Uterus (tissue), 2 donors: ENCODE data around the gene MYO18B.

Experiments
- POLR2A ChIP-seq, 2 donors: fragments of 450-650 bp; IDR thresholded peaks; one replicate each; pipeline ENCODE4 v1.6.1; 2016; ENCODE audit warnings: antibody characterized with exemption in 2 of 2, mild to moderate bottlenecking in 1 of 2, moderate library complexity in 1 of 2
- TF ChIP-seq, protein P1 (sequence below), 4 experiments: fragments of 200-600 bp in 2 of 4; fragments of 450-650 bp in 2 of 4; sonication (generic) in 2 of 4; IDR thresholded peaks; one replicate each; pipeline ENCODE4 v1.5.1; 2016 to 2019; ENCODE audit warnings: antibody characterized with exemption in 4 of 4, mild to moderate bottlenecking in 2 of 4, moderate library complexity in 1 of 4

DNA sequence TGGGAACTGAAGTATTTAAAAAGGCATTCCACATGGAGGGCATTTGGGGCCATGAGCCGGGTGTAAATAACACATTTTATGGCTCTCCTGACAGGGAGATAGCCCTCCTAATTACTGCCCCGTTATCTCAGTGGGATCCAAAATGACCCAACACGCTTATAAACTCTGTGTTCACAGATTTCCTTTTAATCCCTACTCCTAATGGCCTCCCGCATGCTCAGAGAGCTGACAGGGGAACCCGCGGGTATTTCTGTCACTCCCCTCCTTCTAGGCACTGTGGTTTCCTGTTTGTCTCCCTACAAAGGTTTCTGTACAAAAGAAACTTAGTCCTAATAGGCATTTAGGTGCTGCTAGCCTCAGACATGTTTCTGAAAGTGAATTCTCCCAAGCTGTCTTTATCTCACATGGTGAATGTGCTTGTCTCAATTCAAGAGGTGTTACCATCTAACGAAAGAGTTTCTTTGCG is 224.5 kb downstream of the MYO18B start:
- no peak for TF ChIP-seq POLR2A (IDR thresholded peaks at IDR 0.05)
- TF ChIP-seq, protein P1, sequence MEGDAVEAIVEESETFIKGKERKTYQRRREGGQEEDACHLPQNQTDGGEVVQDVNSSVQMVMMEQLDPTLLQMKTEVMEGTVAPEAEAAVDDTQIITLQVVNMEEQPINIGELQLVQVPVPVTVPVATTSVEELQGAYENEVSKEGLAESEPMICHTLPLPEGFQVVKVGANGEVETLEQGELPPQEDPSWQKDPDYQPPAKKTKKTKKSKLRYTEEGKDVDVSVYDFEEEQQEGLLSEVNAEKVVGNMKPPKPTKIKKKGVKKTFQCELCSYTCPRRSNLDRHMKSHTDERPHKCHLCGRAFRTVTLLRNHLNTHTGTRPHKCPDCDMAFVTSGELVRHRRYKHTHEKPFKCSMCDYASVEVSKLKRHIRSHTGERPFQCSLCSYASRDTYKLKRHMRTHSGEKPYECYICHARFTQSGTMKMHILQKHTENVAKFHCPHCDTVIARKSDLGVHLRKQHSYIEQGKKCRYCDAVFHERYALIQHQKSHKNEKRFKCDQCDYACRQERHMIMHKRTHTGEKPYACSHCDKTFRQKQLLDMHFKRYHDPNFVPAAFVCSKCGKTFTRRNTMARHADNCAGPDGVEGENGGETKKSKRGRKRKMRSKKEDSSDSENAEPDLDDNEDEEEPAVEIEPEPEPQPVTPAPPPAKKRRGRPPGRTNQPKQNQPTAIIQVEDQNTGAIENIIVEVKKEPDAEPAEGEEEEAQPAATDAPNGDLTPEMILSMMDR (IDR thresholded peaks at IDR 0.05) = no peak
